Esophagus squamous epithelium (tissue), 5 donors: ENCODE measurements around the gene KIAA1210. TPM values are rescaled to one million over a fixed set of nuclear protein-coding genes. Genes with fewer than 3 reads are reported as not detected.

Experiments used
- DNase-seq: peaks from one replicate; lab custom pipeline; 2025; lab: John Stamatoyannopoulos, UW
- H3K27ac ChIP-seq, 4 donors: fragments of 200-600 bp; sonication (generic); one replicate each; pipeline ENCODE4 v1.5.1; 2016 to 2019; ENCODE audit warnings: mild to moderate bottlenecking in 1 of 4
- H3K27me3 ChIP-seq, 4 donors: fragments of 200-600 bp; sonication (generic); 1 replicate in 3 of 4; 2 replicates in 1 of 4; pipeline versions ENCODE4 v1.5.1 to v1.6.0; 2017 to 2021; ENCODE audit warnings: antibody characterized with exemption in 1 of 4
- H3K36me3 ChIP-seq, 3 donors: fragments of 200-600 bp; sonication (generic); one replicate each; pipeline ENCODE4 v1.5.1; 2016 to 2019
- H3K4me1 ChIP-seq, 3 donors: fragments of 200-600 bp; sonication (generic); one replicate each; pipeline ENCODE4 v1.5.1; 2017 to 2019
- H3K4me3 ChIP-seq, 4 donors: fragments of 200-600 bp; sonication (generic); 1 replicate in 3 of 4; 2 replicates in 1 of 4; pipeline ENCODE4 v1.5.1; 2016 to 2019; ENCODE audit warnings: mild to moderate bottlenecking in 2 of 4, moderate library complexity in 1 of 4
- H3K9me3 ChIP-seq, 3 donors: fragments of 200-600 bp; sonication (generic); one replicate each; pipeline ENCODE4 v1.5.1; 2016 to 2019
- POLR2A ChIP-seq, 4 donors: fragments of 450-650 bp; IDR thresholded peaks; one replicate each; pipeline ENCODE4 v1.6.1; 2017; ENCODE audit warnings: antibody characterized with exemption in 4 of 4, mild to moderate bottlenecking in 4 of 4, moderate library complexity in 3 of 4
- WGBS, 2 donors: methylation state at CpG; one replicate each; pipeline ENCODE4 v1.1.5; 2018; 5-methylcytosine and 5-hydroxymethylcytosine counted together
- intact Hi-C: fragments of 100-400 bp; cut with DNase I; formaldehyde crosslinking; loops from one replicate; pipeline ENCODE4 v1.15.0; 2022
- total RNA-seq, 4 donors: library from RNA; depleted of rRNA; stranded (reverse); fragments of >200 nt; gene quantifications; one replicate each; pipeline ENCODE4 v1.1.0, GENCODE V29; 2016
- TF ChIP-seq, protein P1 (sequence below), 6 experiments: fragments of 450-650 bp in 4 of 6; fragments of 200-600 bp in 2 of 6; sonication (generic) in 2 of 6; IDR thresholded peaks; one replicate each; pipeline ENCODE4 v1.5.1; 2016 to 2019; ENCODE audit warnings: antibody characterized with exemption in 6 of 6, mild to moderate bottlenecking in 4 of 6, moderate library complexity in 4 of 6
- donor health status: DM: yes; HTN: yes; CAD: no.

KIAA1210 gene
- total RNA-seq, 4 donors from 2014 or later = not detected

- Histone ChIP-seq H3K27me3 (no peaks in the 10 kb centered on the region), H3K27ac (no peak overlapping the region), H3K4me3 (no peak overlapping the region), H3K9me3 (no peaks in the 10 kb centered on the region), H3K4me1 (no peaks in the 10 kb centered on the region), H3K36me3 (no peaks in the 10 kb centered on the region)
- DNase-seq = no peak
- no peak for TF ChIP-seq POLR2A (IDR thresholded peaks at IDR 0.05)
- intact Hi-C loops = no loop called here
- WGBS, 2 donors = 95 to 100% methylated on average over 1 of the region's 1 CpG
Observed at GRCh38 chrX:119121341-119121740, 6.3 kb downstream of the KIAA1210 start.

DNA sequence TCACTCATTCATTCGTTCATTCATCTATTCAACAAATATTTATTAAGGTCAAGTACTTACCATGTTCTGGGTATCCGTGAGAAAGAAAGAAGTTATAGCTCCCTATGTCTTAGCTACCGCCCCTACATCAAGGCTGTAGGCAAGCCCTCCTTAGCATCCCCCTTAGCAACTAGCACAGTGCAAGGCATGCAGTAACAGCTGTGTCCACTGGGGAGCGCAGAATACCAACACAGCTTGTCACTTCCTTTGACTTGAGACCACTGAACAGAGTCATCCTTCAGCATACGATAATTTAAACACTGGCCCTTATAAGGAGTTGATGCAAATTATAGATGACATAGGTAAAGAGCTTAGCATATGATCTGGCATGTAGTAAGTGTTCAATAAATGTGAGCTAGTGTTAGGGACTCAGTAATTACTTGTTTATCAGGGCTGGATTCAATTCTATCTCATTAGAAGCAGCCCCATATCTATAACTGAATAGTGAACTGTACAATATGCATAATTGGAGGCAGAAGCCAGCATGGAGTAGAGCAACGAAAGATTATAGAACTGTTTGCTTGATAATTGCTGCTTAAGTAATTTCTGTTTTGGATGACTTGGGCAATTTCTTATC lies 8.7 kb downstream of the KIAA1210 start:
- TF ChIP-seq, protein P1, sequence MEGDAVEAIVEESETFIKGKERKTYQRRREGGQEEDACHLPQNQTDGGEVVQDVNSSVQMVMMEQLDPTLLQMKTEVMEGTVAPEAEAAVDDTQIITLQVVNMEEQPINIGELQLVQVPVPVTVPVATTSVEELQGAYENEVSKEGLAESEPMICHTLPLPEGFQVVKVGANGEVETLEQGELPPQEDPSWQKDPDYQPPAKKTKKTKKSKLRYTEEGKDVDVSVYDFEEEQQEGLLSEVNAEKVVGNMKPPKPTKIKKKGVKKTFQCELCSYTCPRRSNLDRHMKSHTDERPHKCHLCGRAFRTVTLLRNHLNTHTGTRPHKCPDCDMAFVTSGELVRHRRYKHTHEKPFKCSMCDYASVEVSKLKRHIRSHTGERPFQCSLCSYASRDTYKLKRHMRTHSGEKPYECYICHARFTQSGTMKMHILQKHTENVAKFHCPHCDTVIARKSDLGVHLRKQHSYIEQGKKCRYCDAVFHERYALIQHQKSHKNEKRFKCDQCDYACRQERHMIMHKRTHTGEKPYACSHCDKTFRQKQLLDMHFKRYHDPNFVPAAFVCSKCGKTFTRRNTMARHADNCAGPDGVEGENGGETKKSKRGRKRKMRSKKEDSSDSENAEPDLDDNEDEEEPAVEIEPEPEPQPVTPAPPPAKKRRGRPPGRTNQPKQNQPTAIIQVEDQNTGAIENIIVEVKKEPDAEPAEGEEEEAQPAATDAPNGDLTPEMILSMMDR (IDR thresholded peaks at IDR 0.05) = peak in 5 of 6 experiments; percentile 42 to 67 (median 52)
- TF ChIP-seq POLR2A (IDR thresholded peaks at IDR 0.05) = no peak
- Histone ChIP-seq H3K27me3 (no peaks in the 10 kb centered on the region), H3K4me1 (no peaks in the 10 kb centered on the region), H3K36me3 (no peaks in the 10 kb centered on the region), H3K4me3 (no peak overlapping the region), H3K27ac (no peak overlapping the region), H3K9me3 (no peaks in the 10 kb centered on the region)
- 13 to 16% methylated on average over 6 of the region's 6 CpGs for WGBS, 2 donors
- intact Hi-C loops = no loop called here
- DNase-seq = no peak

- H3K27ac ChIP-seq = no peak overlapping the region
- TF ChIP-seq POLR2A (IDR thresholded peaks at IDR 0.05) = no peak
- TF ChIP-seq, protein P1 (IDR thresholded peaks at IDR 0.05) = no peak
- no peaks in the 10 kb centered on the region for H3K36me3 ChIP-seq
- peaks cover 0 to 7% (median 0%) of the 10 kb centered on the region in 4 donors for H3K27me3 ChIP-seq
- intact Hi-C loops = no loop called here
- no peaks in the 10 kb centered on the region for H3K9me3 ChIP-seq
- no peak for DNase-seq
- no peaks in the 10 kb centered on the region for H3K4me1 ChIP-seq
- H3K4me3 ChIP-seq = no peak overlapping the region
Observed at GRCh38 chrX:119107206-119107605, 20.4 kb downstream of the KIAA1210 start.

GRCh38 chrX:119105826-119106225 lies 21.8 kb downstream of the KIAA1210 start:
- DNase-seq = no peak
- intact Hi-C loops = no loop called here
- no peak overlapping the region for H3K4me3 ChIP-seq
- H3K9me3 ChIP-seq = no peaks in the 10 kb centered on the region
- H3K27ac ChIP-seq = no peak overlapping the region
- H3K36me3 ChIP-seq = no peaks in the 10 kb centered on the region
- H3K4me1 ChIP-seq = no peaks in the 10 kb centered on the region
- TF ChIP-seq POLR2A (IDR thresholded peaks at IDR 0.05) = no peak
- TF ChIP-seq, protein P1 (IDR thresholded peaks at IDR 0.05) = no peak
- H3K27me3 ChIP-seq = peaks cover 0 to 7% (median 0%) of the 10 kb centered on the region in 4 donors

GRCh38 chrX:119101168-119101567 lies 26.4 kb downstream of the KIAA1210 start:
- H3K27ac ChIP-seq = no peak overlapping the region
- intact Hi-C loops = no loop called here
- H3K4me3 ChIP-seq = no peak overlapping the region
- no peak for DNase-seq
- no peaks in the 10 kb centered on the region for H3K27me3 ChIP-seq
- H3K36me3 ChIP-seq = no peaks in the 10 kb centered on the region
- no peak for TF ChIP-seq POLR2A (IDR thresholded peaks at IDR 0.05)
- TF ChIP-seq, protein P1 (IDR thresholded peaks at IDR 0.05) = no peak
- 29 to 77% methylated on average over 1 of the region's 1 CpG for WGBS, 2 donors
- no peaks in the 10 kb centered on the region for H3K4me1 ChIP-seq
- no peaks in the 10 kb centered on the region for H3K9me3 ChIP-seq

DNA sequence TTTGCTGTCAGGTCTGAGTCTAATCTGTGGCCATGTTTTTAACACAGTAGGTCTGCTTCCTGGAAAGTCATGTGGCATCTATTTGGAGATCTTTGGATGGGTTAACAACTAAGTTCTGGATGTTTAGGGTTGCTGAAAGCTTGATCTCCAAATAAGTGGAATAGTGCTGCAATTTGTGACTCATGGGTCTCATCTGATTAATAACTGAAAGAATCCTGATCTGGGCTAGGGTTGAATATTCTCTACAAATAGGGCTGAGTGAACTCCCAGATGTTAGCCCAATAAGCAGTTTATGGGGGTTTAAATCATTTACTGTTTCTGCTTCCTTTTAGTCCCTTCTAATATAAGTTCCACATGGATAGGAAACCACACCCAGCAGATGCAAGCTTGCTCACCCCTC lies 31.7 kb downstream of the KIAA1210 start:
- intact Hi-C loops = no loop called here
- no peak for DNase-seq

More for the DNA sequence above, 31.7 kb downstream of the KIAA1210 start:
- H3K36me3 ChIP-seq = no peaks in the 10 kb centered on the region
- H3K27me3 ChIP-seq = no peaks in the 10 kb centered on the region
- H3K9me3 ChIP-seq = no peaks in the 10 kb centered on the region
- no peaks in the 10 kb centered on the region for H3K4me1 ChIP-seq
- H3K27ac ChIP-seq = no peak overlapping the region
- H3K4me3 ChIP-seq = no peak overlapping the region
- no peak for TF ChIP-seq POLR2A (IDR thresholded peaks at IDR 0.05)
- TF ChIP-seq, protein P1 (IDR thresholded peaks at IDR 0.05) = no peak
